IMR-90 (cell line): ENCODE data around the gene ZSWIM5. TPM values are rescaled to one million over a fixed set of nuclear protein-coding genes. Genes with fewer than 3 reads are reported as not detected.
A peak's percentile ranks its signal among the peaks of the same experiment; 100 is the strongest.

Source experiments
- ATAC-seq: fragments of 200-7000 bp; cut with Tn5 transposase; 2 replicates; pipeline ENCODE4 v1.9.1; 2020; ENCODE audit warnings: low read depth, mild to moderate bottlenecking, moderate library complexity
- BruUV-seq: library from RNA; stranded (reverse); fragments of 400-500 nt; replicated peaks from 2 replicates; lab custom pipeline; 2021; lab: Mats Ljungman, UMichigan
- CTCF ChIA-PET: fragments of 300-600 bp; formaldehyde crosslinking; extraction: SDS; loops from one replicate; lab custom pipeline; 2021; ENCODE audit warnings: antibody characterized with exemption; lab: Yijun Ruan, JAX
- POLR2A ChIA-PET: fragments of 300-600 bp; sonication (Branson Sonifier 250); formaldehyde crosslinking; loops from one replicate; lab custom pipeline; 2022; ENCODE audit warnings: antibody characterized with exemption; ENCODE audit not compliant: unreplicated experiment; lab: Charles Lee
- DNase-seq: peaks from one replicate; pipeline ENCODE4 v3.0.0; 2013
- H2AFZ ChIP-seq: replicated peaks from 2 replicates; pipeline ENCODE3; 2013; ENCODE audit warnings: low read length, mild to moderate bottlenecking; ENCODE audit not compliant: poor library complexity
- H2AK5ac ChIP-seq: 2 replicates; pipeline ENCODE4 v1.6.1; 2013; ENCODE audit warnings: low read depth, low read length, inconsistent platforms
- H2AK9ac ChIP-seq: replicated peaks from 2 replicates; pipeline ENCODE3; 2013; ENCODE audit warnings: mild to moderate bottlenecking, low read depth, low read length, moderate library complexity; ENCODE audit not compliant: poor library complexity
- H2BK120ac ChIP-seq: 2 replicates; pipeline ENCODE4 v1.6.1; 2013; ENCODE audit warnings: low read depth, low read length, inconsistent platforms
- H2BK15ac ChIP-seq: 3 replicates; pipeline ENCODE4 v1.6.1; 2013; ENCODE audit warnings: low read depth, low read length, inconsistent platforms
- H2BK20ac ChIP-seq: 2 replicates; pipeline ENCODE4 v1.6.1; 2013; ENCODE audit warnings: low read depth, mild to moderate bottlenecking, inconsistent platforms, low read length, moderate library complexity
- H2BK5ac ChIP-seq: 2 replicates; pipeline ENCODE4 v1.6.1; 2013; ENCODE audit warnings: mild to moderate bottlenecking, low read depth, low read length, inconsistent platforms; ENCODE audit not compliant: poor library complexity, severe bottlenecking
- H3K14ac ChIP-seq: replicated peaks from 2 replicates; pipeline ENCODE4 v1.6.1; 2013; ENCODE audit warnings: low read depth, low read length, inconsistent platforms
- H3K18ac ChIP-seq: 2 replicates; pipeline ENCODE4 v1.6.1; 2013; ENCODE audit warnings: low read depth, low read length, control low read depth
- H3K23ac ChIP-seq: 2 replicates; pipeline ENCODE4 v1.6.1; 2013; ENCODE audit warnings: low read depth, low read length, inconsistent platforms
- H3K27ac ChIP-seq: 2 replicates; pipeline ENCODE4 v1.5.1; 2013; ENCODE audit warnings: mild to moderate bottlenecking, control low read depth, low read length; ENCODE audit not compliant: insufficient read depth
- H3K27me3 ChIP-seq: 2 replicates; pipeline ENCODE4 v1.6.1; 2013; ENCODE audit warnings: low read length; ENCODE audit not compliant: control insufficient read depth, insufficient read depth
- H3K36me3 ChIP-seq: 2 replicates; pipeline ENCODE4 v1.6.1; 2013; ENCODE audit warnings: low read length, mixed read lengths; ENCODE audit not compliant: control insufficient read depth, insufficient read depth
- H3K4ac ChIP-seq: 2 replicates; pipeline ENCODE4 v1.6.1; 2013; ENCODE audit warnings: low read depth, low read length, inconsistent platforms
- H3K4me1 ChIP-seq: 2 replicates; pipeline ENCODE4 v1.6.1; 2013; ENCODE audit warnings: low read length, mixed read lengths; ENCODE audit not compliant: control insufficient read depth, insufficient read depth
- H3K4me2 ChIP-seq: 2 replicates; pipeline ENCODE4 v1.6.1; 2013; ENCODE audit warnings: low read depth, mild to moderate bottlenecking, control low read depth, low read length, moderate library complexity
- H3K4me3 ChIP-seq: 2 replicates; pipeline ENCODE4 v1.5.1; 2013; ENCODE audit warnings: low read depth, mild to moderate bottlenecking, control low read depth, low read length, moderate library complexity; ENCODE audit not compliant: insufficient read depth
- H3K56ac ChIP-seq: 2 replicates; pipeline ENCODE4 v1.6.1; 2013; ENCODE audit warnings: low read length, inconsistent platforms; ENCODE audit not compliant: insufficient read depth; ENCODE audit errors: extremely low read depth
- H3K79me1 ChIP-seq, 2 experiments: 2 replicates each; pipeline ENCODE4 v1.6.1; 2013; ENCODE audit warnings: low read length in 2 of 2, inconsistent platforms in 1 of 2, low read depth in 1 of 2
- H3K9ac ChIP-seq: 2 replicates; pipeline ENCODE4 v1.6.1; 2013; ENCODE audit warnings: low read depth, low read length, control low read depth
- H3K9me1 ChIP-seq: 2 replicates; pipeline ENCODE4 v1.6.1; 2013; ENCODE audit warnings: low read length, inconsistent platforms; ENCODE audit not compliant: insufficient read depth
- H3K9me3 ChIP-seq: 2 replicates; pipeline ENCODE4 v1.6.1; 2013; ENCODE audit warnings: low read length; ENCODE audit not compliant: control insufficient read depth, insufficient read depth
- H4K20me1 ChIP-seq: 2 replicates; pipeline ENCODE4 v1.6.1; 2013; ENCODE audit warnings: low read length, inconsistent platforms; ENCODE audit not compliant: insufficient read depth
- H4K5ac ChIP-seq: 2 replicates; pipeline ENCODE4 v1.6.1; 2013; ENCODE audit warnings: mild to moderate bottlenecking, low read depth, low read length, control low read depth
- H4K8ac ChIP-seq, 2 experiments: 2 replicates each; pipeline ENCODE4 v1.6.1; 2013; ENCODE audit warnings: low read depth in 2 of 2, low read length in 2 of 2, control low read depth in 1 of 2, inconsistent platforms in 1 of 2
- H4K91ac ChIP-seq: 2 replicates; pipeline ENCODE4 v1.6.1; 2013; ENCODE audit warnings: low read depth, low read length, inconsistent platforms; ENCODE audit not compliant: insufficient read depth
- BHLHE40 ChIP-seq: fragments of 150-350 bp; IDR thresholded peaks from 2 replicates; pipeline ENCODE4 v1.6.1; 2016; ENCODE audit warnings: mild to moderate bottlenecking, low read depth, low read length
- CEBPB ChIP-seq: IDR thresholded peaks from 2 replicates; pipeline ENCODE4 v1.6.1; 2012; ENCODE audit warnings: low read depth, low read length, improper control_type of control experiment
- CHD1 ChIP-seq: IDR thresholded peaks from 2 replicates; pipeline ENCODE4 v1.6.1; 2012; ENCODE audit warnings: low read depth, low read length, improper control_type of control experiment
- CTCF ChIP-seq: conservative IDR thresholded peaks from 2 replicates; pipeline ENCODE4 v1.5.1; 2012; ENCODE audit warnings: mild to moderate bottlenecking, low read depth, low read length, improper control_type of control experiment
- FOS ChIP-seq: fragments of 150-350 bp; IDR thresholded peaks from 2 replicates; pipeline ENCODE4 v1.6.1; 2016; ENCODE audit warnings: low read depth, low read length
- MAFK ChIP-seq: IDR thresholded peaks from 2 replicates; pipeline ENCODE4 v1.6.1; 2012; ENCODE audit warnings: low read depth, low read length, improper control_type of control experiment
- MAZ ChIP-seq: IDR thresholded peaks from 2 replicates; pipeline ENCODE4 v1.6.1; 2012; ENCODE audit warnings: low read depth, mild to moderate bottlenecking, low read length, improper control_type of control experiment, moderate library complexity, borderline replicate concordance
- MXI1 ChIP-seq: IDR thresholded peaks from 2 replicates; pipeline ENCODE4 v1.6.1; 2012; ENCODE audit warnings: low read depth, mild to moderate bottlenecking, low read length, moderate library complexity, borderline replicate concordance
- NFE2L2 ChIP-seq: fragments of 150-350 bp; IDR thresholded peaks from 2 replicates; pipeline ENCODE4 v1.6.1; 2016; ENCODE audit warnings: low read depth, mild to moderate bottlenecking, low read length
- POLR2A ChIP-seq: IDR thresholded peaks from 2 replicates; pipeline ENCODE4 v1.6.1; 2012; ENCODE audit warnings: mild to moderate bottlenecking, low read depth, low read length
- RAD21 ChIP-seq: IDR thresholded peaks from 2 replicates; pipeline ENCODE4 v1.6.1; 2012; ENCODE audit warnings: low read length, improper control_type of control experiment
- RCOR1 ChIP-seq: IDR thresholded peaks from 2 replicates; pipeline ENCODE4 v1.6.1; 2012; ENCODE audit warnings: mild to moderate bottlenecking, low read length, improper control_type of control experiment; ENCODE audit not compliant: insufficient replicate concordance
- RFX5 ChIP-seq: IDR thresholded peaks from 2 replicates; pipeline ENCODE4 v1.8.0; 2012; ENCODE audit warnings: low read depth, mild to moderate bottlenecking, low read length, moderate library complexity
- SMC3 ChIP-seq: fragments of 150-350 bp; IDR thresholded peaks from 2 replicates; pipeline ENCODE4 v1.6.1; 2016; ENCODE audit warnings: low read depth, mild to moderate bottlenecking, antibody characterized with exemption, low read length, moderate library complexity
- WGBS, 2 experiments: methylation state at CpG; one replicate each; pipeline versions ENCODE4 v1.1.5 to v1.1.7; 2013; ENCODE audit warnings: missing lambda C conversion rate in 2 of 2; ENCODE audit not compliant: insufficient read length in 1 of 2; ENCODE audit errors: extremely low coverage in 2 of 2; 5-methylcytosine and 5-hydroxymethylcytosine counted together
- dilution Hi-C: fragments of 300-500 bp; cut with HindIII; formaldehyde crosslinking; loops from one replicate; pipeline ENCODE4 v1.14.3; 2018; ENCODE audit warnings: low sequenced_read_pairs; ENCODE audit not compliant: unreplicated experiment
- in situ Hi-C: fragments of 300-500 bp; cut with MboI; formaldehyde crosslinking; loops from 3 replicates; pipeline ENCODE4 v1.14.3; 2019; ENCODE audit warnings: low sequenced_read_pairs, inconsistent platforms, mixed read lengths
- intact Hi-C: fragments of 100-400 bp; cut with micrococcal nuclease; formaldehyde crosslinking; loops from 2 replicates; pipeline ENCODE4 v1.10.0; 2022
- polyA plus RNA-seq, 3 experiments: library from polyadenylated mRNA; depleted of rRNA; stranded (reverse); fragments of >200 nt; gene quantifications; 2 replicates each; pipeline ENCODE4 v1.2.3, GENCODE V29; 2012; ENCODE audit warnings: low replicate concordance in 1 of 3
- total RNA-seq: library from RNA; depleted of rRNA; stranded (reverse); fragments of >200 nt; gene quantifications from 2 replicates; pipeline ENCODE4 v1.2.3, GENCODE V29; 2012
- TF ChIP-seq, protein P1 (sequence below): fragments of 150-350 bp; IDR thresholded peaks from 2 replicates; pipeline ENCODE4 v1.6.1; 2017; ENCODE audit warnings: mild to moderate bottlenecking, antibody characterized with exemption, low read length, low read depth

ZSWIM5 gene
- total and polyA plus RNA-seq, 2 of the 4 experiments (the other 2 are of a cell fraction): under 0.01 to 0.03 TPM

GRCh38 chr1:44988531-44989156 is 217.8 kb downstream of the ZSWIM5 start:
- WGBS, 2 experiments: 91% methylated on average over 13 of the region's 24 CpGs; no CpG with 5 or more reads in 1 of the 2 experiments
- no TSS peak for BruUV-seq
- in situ Hi-C loops: loop anchor here (25.0 kb wide), 1 partner anchor 126 kb away; no protein-coding TSS in a partner anchor
- TF ChIP-seq CEBPB (no peak), MAZ (no peak), MXI1 (no peak), MAFK (no peak), SMC3 (no peak), RAD21 (no peak), BHLHE40 (no peak), RFX5 (no peak), CHD1 (no peak), RCOR1 (no peak), CTCF (no peak), NFE2L2 (no peak), FOS (no peak), POLR2A (no peak)
- TF ChIP-seq, protein P1, sequence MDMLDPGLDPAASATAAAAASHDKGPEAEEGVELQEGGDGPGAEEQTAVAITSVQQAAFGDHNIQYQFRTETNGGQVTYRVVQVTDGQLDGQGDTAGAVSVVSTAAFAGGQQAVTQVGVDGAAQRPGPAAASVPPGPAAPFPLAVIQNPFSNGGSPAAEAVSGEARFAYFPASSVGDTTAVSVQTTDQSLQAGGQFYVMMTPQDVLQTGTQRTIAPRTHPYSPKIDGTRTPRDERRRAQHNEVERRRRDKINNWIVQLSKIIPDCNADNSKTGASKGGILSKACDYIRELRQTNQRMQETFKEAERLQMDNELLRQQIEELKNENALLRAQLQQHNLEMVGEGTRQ: no peak

More at GRCh38 chr1:44988531-44989156, 217.8 kb downstream of the ZSWIM5 start:
- Histone ChIP-seq H4K91ac (no peak overlapping the region), H3K56ac (no peak overlapping the region), H2BK120ac (no peak overlapping the region), H2AFZ (peak overlapping the region; percentile 24), H3K36me3 (no peaks in the 10 kb centered on the region), H3K18ac (no peak overlapping the region), H3K27ac (no peak overlapping the region), H4K8ac (no peak overlapping the region), H3K9me3 (no peaks in the 10 kb centered on the region), H3K79me1 (peaks cover 9 to 19% of the 10 kb centered on the region in 2 experiments), H4K20me1 (0 out of 2 replicates have a peak, but pooled peaks cover 4% of the 10 kb centered on the region), H3K4me1 (peaks cover 2% of the 10 kb centered on the region; the same call in 1 of the 2 replicates), H3K9me1 (no peaks in the 10 kb centered on the region), H2AK5ac (no peak overlapping the region), H4K5ac (no peak overlapping the region), H3K14ac (no peak overlapping the region), H2BK15ac (no peak overlapping the region), H3K4me3 (no peak overlapping the region), H3K4me2 (no peak overlapping the region), H2BK20ac (no peak overlapping the region), H2AK9ac (no peak overlapping the region), H2BK5ac (no peak overlapping the region), H3K27me3 (no peaks in the 10 kb centered on the region), H3K9ac (no peak overlapping the region), H3K23ac (no peak overlapping the region), H3K4ac (no peak overlapping the region)
- dilution Hi-C loops (no loop called here), intact Hi-C loops (loop anchor here (5.0 kb wide), 2 partner anchors 41 to 151 kb away; no protein-coding TSS in a partner anchor)
- ATAC-seq (no peak), DNase-seq (no peak)
- ChIA-PET CTCF (interaction anchor here (0.6 kb wide), 1 partner anchor 28 kb away, joined by 5 read pairs; no protein-coding TSS in a partner anchor), POLR2A (interaction anchor here (0.7 kb wide), 1 partner anchor 233 kb away, joined by 4 read pairs; no protein-coding TSS in a partner anchor)
